ENCODE measurements around the gene ZC2HC1C. TPM values are rescaled to one million over a fixed set of nuclear protein-coding genes. Genes with fewer than 3 reads are reported as not detected.

The ZC2HC1C gene
- total and polyA plus RNA-seq, 9 of the 15 experiments (the other 6 are each of a cell fraction or from before 2014, with no cell fraction given), result 6.3 to 9.2 (median 7.7) TPM

- TF ChIP-seq YY1 (IDR thresholded peaks at IDR 0.05; ENCODE audit: borderline replicate concordance in 1 of 3, control insufficient read depth in 1 of 3, extremely low read depth in 1 of 3, insufficient read depth in 3 of 3, insufficient read length in 1 of 3, insufficient replicate concordance in 2 of 3, low read depth in 1 of 3, low read length in 2 of 3) (peak in 2 of 3 experiments; percentile 77 to 87), MEIS2 (IDR thresholded peaks at IDR 0.05; ENCODE audit: partially characterized antibody) (peak; percentile 84), SRSF9 (IDR thresholded peaks at IDR 0.05; ENCODE audit: borderline replicate concordance, low read depth, low read length) (no peak), MAFG (tag; conservative IDR thresholded peaks at IDR 0.05) (no peak), U2AF2 (optimal IDR thresholded peaks at IDR 0.05; ENCODE audit: low read depth, low read length) (no peak), RFX1 (IDR thresholded peaks at IDR 0.05) (peak; percentile 73), RNF219 (CRISPR knock-in tag; IDR thresholded peaks at IDR 0.05) (no peak), ELF1 (tag; IDR thresholded peaks at IDR 0.05) (no peak), PHF21A (IDR thresholded peaks at IDR 0.05; ENCODE audit: borderline replicate concordance, low read depth) (no peak), E2F4 (CRISPR knock-in tag; IDR thresholded peaks at IDR 0.05; ENCODE audit: low read depth) (no peak), BCL6 (CRISPR knock-in tag; IDR thresholded peaks at IDR 0.05) (no peak), PCBP1 (IDR thresholded peaks at IDR 0.05; ENCODE audit: low read depth, low read length, poor library complexity, severe bottlenecking) (no peak), GTF2A2 (tag; IDR thresholded peaks at IDR 0.05) (no peak), MTA2 (IDR thresholded peaks at IDR 0.05; ENCODE audit: low read depth) (no peak), JUND (IDR thresholded peaks at IDR 0.05; ENCODE audit: borderline replicate concordance, low read depth, low read length) (peak; percentile 20; the same call in 1 of the 2 replicates), JUND (tag; IDR thresholded peaks at IDR 0.05; ENCODE audit: borderline replicate concordance, low read depth, low read length) (no peak), CLOCK (CRISPR knock-in tag; IDR thresholded peaks at IDR 0.05; ENCODE audit: borderline replicate concordance) (no peak), NR2C1 (IDR thresholded peaks at IDR 0.05) (peak; percentile 85), NR2C1 (tag; IDR thresholded peaks at IDR 0.05) (peak; percentile 87), SMARCA4 (IDR thresholded peaks at IDR 0.05) (no peak), RBFOX2 (IDR thresholded peaks at IDR 0.05; ENCODE audit: low read depth, low read length) (peak; percentile 97), RAD51 (IDR thresholded peaks at IDR 0.05; ENCODE audit: borderline replicate concordance, low read depth) (no peak), SOX6 (IDR thresholded peaks at IDR 0.05) (peak; percentile 57; the same call in 1 of the 2 replicates), POU5F1 (IDR thresholded peaks at IDR 0.05; ENCODE audit: borderline replicate concordance, low read depth, low read length, partially characterized antibody) (no peak)
These were observed at the start of gene ZC2HC1C (continued) for GRCh38 chr14:75069121-75069810.

All from K562 (cell line).